Neural progenitor cell (in vitro differentiated cells): ENCODE results near the gene RHCE. TPM values are rescaled to one million over a fixed set of nuclear protein-coding genes. Genes with fewer than 3 reads are reported as not detected.
"Not testable (repeated sequence)": the region's sequence is repeated elsewhere in the genome, so short reads cannot be mapped to it uniquely, and the experiment has no call there.

Experiments
- DNase-seq: peaks from one replicate; pipeline ENCODE4 v3.0.0-alpha.2; 2016; ENCODE audit warnings: low spot score
- H2AFZ ChIP-seq: fragments of 200-600 bp; sonication (generic); replicated peaks from 2 replicates; pipeline ENCODE4 v1.6.1; 2016; ENCODE audit warnings: antibody characterized with exemption
- H3F3A ChIP-seq: fragments of 200-600 bp; sonication (generic); 2 replicates; pipeline ENCODE4 v1.6.1; 2016; ENCODE audit warnings: antibody characterized with exemption, low read depth
- H3K27ac ChIP-seq: fragments of 200-600 bp; sonication (generic); 2 replicates; pipeline ENCODE4 v1.5.1; 2016; ENCODE audit warnings: mild to moderate bottlenecking
- H3K27me3 ChIP-seq: fragments of 200-600 bp; sonication (generic); 2 replicates; pipeline ENCODE4 v1.6.1; 2016; ENCODE audit warnings: mild to moderate bottlenecking, moderate library complexity
- H3K36me3 ChIP-seq: fragments of 200-600 bp; sonication (generic); 2 replicates; pipeline ENCODE4 v1.5.1; 2016
- H3K4me1 ChIP-seq: fragments of 200-600 bp; sonication (generic); 2 replicates; pipeline ENCODE4 v1.6.1; 2016; ENCODE audit warnings: mixed run types
- H3K4me2 ChIP-seq: fragments of 200-600 bp; sonication (generic); 2 replicates; pipeline ENCODE4 v1.6.1; 2016
- H3K4me3 ChIP-seq: fragments of 200-600 bp; sonication (generic); 2 replicates; pipeline ENCODE4 v1.5.1; 2016
- H3K79me2 ChIP-seq: fragments of 200-600 bp; sonication (generic); 2 replicates; pipeline ENCODE4 v1.6.1; 2016; ENCODE audit warnings: low read depth
- H3K9ac ChIP-seq: fragments of 200-600 bp; sonication (generic); 2 replicates; pipeline ENCODE4 v1.6.1; 2016
- H3K9me3 ChIP-seq: fragments of 200-600 bp; sonication (generic); 2 replicates; pipeline ENCODE4 v1.5.1; 2016; ENCODE audit warnings: low read depth
- H4K20me1 ChIP-seq: fragments of 200-600 bp; sonication (generic); 2 replicates; pipeline ENCODE4 v1.6.1; 2016; ENCODE audit warnings: low read depth
- H3K27ac Mint-ChIP-seq: 3 replicates; pipeline ENCODE4 v1.8.0; 2021; ENCODE audit warnings: mixed read lengths
- H3K27me3 Mint-ChIP-seq: 2 replicates; pipeline ENCODE4 v1.8.0; 2022; ENCODE audit warnings: low read depth, mild to moderate bottlenecking, inconsistent platforms, moderate library complexity, mixed read lengths; ENCODE audit not compliant: insufficient read depth
- H3K36me3 Mint-ChIP-seq: 3 replicates; pipeline ENCODE4 v1.8.0; 2021; ENCODE audit warnings: mixed read lengths
- H3K4me1 Mint-ChIP-seq: 3 replicates; pipeline ENCODE4 v1.8.0; 2021; ENCODE audit warnings: mixed read lengths
- H3K4me3 Mint-ChIP-seq: 3 replicates; pipeline ENCODE4 v1.8.0; 2021; ENCODE audit warnings: mild to moderate bottlenecking, moderate library complexity, mixed read lengths
- H3K9me3 Mint-ChIP-seq: 3 replicates; pipeline ENCODE4 v1.8.0; 2020; ENCODE audit warnings: mixed read lengths
- EZH2 ChIP-seq: fragments of 200-600 bp; sonication (generic); IDR thresholded peaks from 2 replicates; pipeline ENCODE4 v1.6.1; 2017; ENCODE audit warnings: antibody characterized with exemption, mild to moderate bottlenecking, moderate library complexity
- EZH2phosphoT487 ChIP-seq: fragments of 200-600 bp; sonication (generic); IDR thresholded peaks from 2 replicates; pipeline ENCODE4 v1.6.1; 2017; ENCODE audit warnings: antibody characterized with exemption
- total RNA-seq: library from RNA; depleted of rRNA; stranded (reverse); fragments of >200 nt; gene quantifications from 2 replicates; pipeline ENCODE4 v1.2.3, GENCODE V29; 2015; ENCODE audit warnings: low replicate concordance
- TF ChIP-seq, protein P1 (sequence below): fragments of 200-600 bp; sonication (generic); IDR thresholded peaks from 2 replicates; pipeline ENCODE4 v1.5.1; 2017; ENCODE audit warnings: antibody characterized with exemption, mild to moderate bottlenecking

The RHCE gene
- total RNA-seq, 1 donor from 2014 or later = 0.43 TPM

DNA sequence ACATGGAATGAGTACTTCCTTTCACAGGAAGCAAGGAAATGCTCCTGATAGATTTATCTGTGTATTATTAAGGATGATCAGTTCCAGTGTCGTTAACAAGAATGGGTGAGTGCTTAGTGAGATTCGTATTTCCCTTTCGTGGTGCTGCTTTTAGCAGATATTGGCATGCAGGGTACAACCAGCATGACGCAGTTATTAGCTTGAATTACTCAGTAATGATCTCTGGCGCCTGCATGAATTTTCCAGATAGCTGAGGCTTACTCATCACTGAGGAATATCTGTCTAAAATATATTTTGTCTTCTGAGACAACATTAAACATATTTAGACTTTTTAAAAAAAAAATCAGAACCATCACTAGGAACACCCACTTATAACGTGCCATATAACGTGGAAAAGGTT lies 48.9 kb downstream of the RHCE start:
- not testable (repeated sequence) for DNase-seq

DNA sequence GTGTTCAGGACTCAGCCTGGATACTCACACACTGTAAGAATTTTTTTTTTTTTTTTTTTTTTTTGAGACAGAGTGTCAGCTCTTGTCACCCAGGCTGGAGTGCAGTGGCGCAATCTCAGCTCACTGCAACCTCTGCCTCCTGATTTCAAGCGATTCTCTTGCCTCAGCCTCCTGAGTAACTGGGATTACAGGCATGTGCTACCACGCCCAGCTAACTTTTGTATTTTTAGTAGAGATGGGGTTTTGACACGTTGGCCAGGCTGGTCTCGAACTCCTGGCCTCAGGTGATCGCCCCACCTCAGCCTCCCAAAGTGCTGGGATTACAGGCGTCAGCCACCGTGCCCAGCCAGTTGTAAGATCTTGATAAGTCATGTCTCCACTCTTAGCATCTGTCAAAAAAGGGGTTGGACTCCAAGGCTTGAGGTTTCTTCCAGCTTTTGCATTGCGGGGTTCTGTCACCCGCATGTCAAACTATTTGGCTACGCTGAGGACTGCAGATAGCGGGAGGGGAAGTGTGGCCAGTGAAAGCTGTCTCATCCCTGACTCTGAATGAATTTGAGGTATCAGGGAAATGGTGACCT lies 50.8 kb downstream of the RHCE start:
- not testable (repeated sequence) for H3K27ac Mint-ChIP-seq, H3K9ac ChIP-seq, H3F3A ChIP-seq, H3K9me3 ChIP-seq, H3K27me3 Mint-ChIP-seq, H3K27me3 ChIP-seq, H3K4me1 ChIP-seq, H3K36me3 ChIP-seq, DNase-seq, H4K20me1 ChIP-seq, H3K4me3 Mint-ChIP-seq, H3K4me1 Mint-ChIP-seq, H3K27ac ChIP-seq, H3K79me2 ChIP-seq, H3K4me2 ChIP-seq, H3K36me3 Mint-ChIP-seq, H3K4me3 ChIP-seq, H2AFZ ChIP-seq, H3K9me3 Mint-ChIP-seq

More for the DNA sequence above, 48.9 kb downstream of the RHCE start:
- not testable (repeated sequence) for H3K4me3 Mint-ChIP-seq, H3K4me1 ChIP-seq, H2AFZ ChIP-seq, H3K36me3 Mint-ChIP-seq, H3K79me2 ChIP-seq, H3K9me3 Mint-ChIP-seq, H3K9ac ChIP-seq, H3K4me2 ChIP-seq, H3K27ac ChIP-seq, H3K27ac Mint-ChIP-seq, H3K4me3 ChIP-seq, H3K4me1 Mint-ChIP-seq, H3K27me3 ChIP-seq, H3F3A ChIP-seq, H3K27me3 Mint-ChIP-seq, H3K9me3 ChIP-seq, H3K36me3 ChIP-seq, H4K20me1 ChIP-seq

DNA sequence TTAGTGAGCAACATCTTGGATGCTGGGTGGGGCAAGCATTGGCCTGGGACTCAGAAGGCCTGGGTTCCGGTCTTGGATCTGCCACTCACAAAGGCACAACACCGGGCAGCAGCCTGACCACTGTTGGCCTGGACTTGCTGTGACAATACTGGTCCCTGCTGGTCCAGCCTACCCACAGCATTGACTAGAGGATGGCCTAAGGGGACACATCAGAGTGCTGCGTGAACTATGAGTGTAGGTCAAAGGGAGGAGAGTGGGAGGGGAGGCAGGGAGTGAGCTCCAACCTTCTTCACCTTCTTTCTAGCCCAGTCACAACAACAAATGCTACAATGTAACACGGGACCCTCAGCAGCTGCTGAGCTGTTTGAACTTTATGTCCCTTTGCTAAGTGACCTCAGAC lies 51.4 kb downstream of the RHCE start:
- Histone ChIP-seq H3K4me2 (no peak overlapping the region), H3K9ac (no peak overlapping the region), H4K20me1 (no peaks in the 10 kb centered on the region), H3F3A (no peaks in the 10 kb centered on the region), H2AFZ (no peak overlapping the region), H3K36me3 (no peaks in the 10 kb centered on the region), H3K4me1 (no peaks in the 10 kb centered on the region), H3K4me3 (no peak overlapping the region), H3K27ac (no peak overlapping the region), H3K9me3 (no peaks in the 10 kb centered on the region), H3K79me2 (no peaks in the 10 kb centered on the region), H3K27me3 (no peaks in the 10 kb centered on the region)
- Mint-ChIP-seq H3K4me1 (no peaks in the 10 kb centered on the region), H3K27ac (no peak overlapping the region), H3K4me3 (no peak overlapping the region), H3K36me3 (no peaks in the 10 kb centered on the region), H3K9me3 (no peaks in the 10 kb centered on the region), H3K27me3 (no peaks in the 10 kb centered on the region)
- TF ChIP-seq, protein P1, sequence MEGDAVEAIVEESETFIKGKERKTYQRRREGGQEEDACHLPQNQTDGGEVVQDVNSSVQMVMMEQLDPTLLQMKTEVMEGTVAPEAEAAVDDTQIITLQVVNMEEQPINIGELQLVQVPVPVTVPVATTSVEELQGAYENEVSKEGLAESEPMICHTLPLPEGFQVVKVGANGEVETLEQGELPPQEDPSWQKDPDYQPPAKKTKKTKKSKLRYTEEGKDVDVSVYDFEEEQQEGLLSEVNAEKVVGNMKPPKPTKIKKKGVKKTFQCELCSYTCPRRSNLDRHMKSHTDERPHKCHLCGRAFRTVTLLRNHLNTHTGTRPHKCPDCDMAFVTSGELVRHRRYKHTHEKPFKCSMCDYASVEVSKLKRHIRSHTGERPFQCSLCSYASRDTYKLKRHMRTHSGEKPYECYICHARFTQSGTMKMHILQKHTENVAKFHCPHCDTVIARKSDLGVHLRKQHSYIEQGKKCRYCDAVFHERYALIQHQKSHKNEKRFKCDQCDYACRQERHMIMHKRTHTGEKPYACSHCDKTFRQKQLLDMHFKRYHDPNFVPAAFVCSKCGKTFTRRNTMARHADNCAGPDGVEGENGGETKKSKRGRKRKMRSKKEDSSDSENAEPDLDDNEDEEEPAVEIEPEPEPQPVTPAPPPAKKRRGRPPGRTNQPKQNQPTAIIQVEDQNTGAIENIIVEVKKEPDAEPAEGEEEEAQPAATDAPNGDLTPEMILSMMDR = no peak
- TF ChIP-seq EZH2 = no peak
- TF ChIP-seq EZH2phosphoT487 = no peak
- DNase-seq = no peak

DNA sequence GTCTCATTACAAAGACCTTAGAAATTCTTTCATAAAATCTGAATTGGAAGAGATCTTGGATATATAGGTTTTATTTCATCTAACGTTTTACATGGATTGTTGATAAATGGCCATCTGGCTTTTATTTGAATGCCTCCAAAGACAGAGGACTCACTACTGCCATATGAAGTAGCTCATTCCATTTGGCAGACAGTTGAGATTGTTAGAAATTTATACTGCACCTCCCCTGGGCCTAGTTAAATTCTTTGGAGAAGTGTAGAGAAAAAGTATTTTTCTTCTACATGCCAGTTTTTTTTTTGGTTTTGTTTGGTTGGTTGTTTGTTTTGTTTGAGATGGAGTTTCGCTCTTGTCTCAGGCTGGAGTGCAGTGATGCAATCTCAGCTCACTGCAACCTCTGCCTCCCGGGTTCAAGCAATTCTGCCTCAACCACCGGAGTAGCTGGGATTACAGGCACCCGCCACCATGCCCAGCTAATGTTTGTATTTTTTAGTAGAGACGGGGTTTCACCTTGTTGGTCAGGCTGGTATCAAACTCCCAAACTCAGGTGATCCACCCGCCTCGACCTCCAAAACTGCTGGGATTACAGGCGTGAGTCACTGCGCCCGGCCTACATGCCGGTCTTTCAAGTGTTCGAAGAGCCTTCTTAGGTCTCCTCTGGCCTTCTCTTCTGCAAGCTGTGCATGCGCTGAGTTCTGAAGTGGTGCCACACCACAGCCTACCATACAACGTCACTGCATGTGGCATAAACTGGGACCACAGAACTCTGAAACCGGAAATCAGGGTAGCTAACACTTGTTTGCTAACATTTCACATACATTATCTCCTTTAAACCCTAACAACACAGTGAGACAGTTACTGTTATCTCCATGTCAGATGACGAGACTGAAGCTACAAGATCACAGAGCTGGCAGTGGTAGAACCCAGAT lies 57.7 kb downstream of the RHCE start:
- DNase-seq, H3K27me3 ChIP-seq, H3K27ac ChIP-seq, H3K9me3 ChIP-seq, H3K4me2 ChIP-seq, H3K4me3 Mint-ChIP-seq, H3K27ac Mint-ChIP-seq, H3K4me1 ChIP-seq, H3K4me3 ChIP-seq, H3K79me2 ChIP-seq, H3K27me3 Mint-ChIP-seq, H4K20me1 ChIP-seq, H3K36me3 ChIP-seq, H3K9me3 Mint-ChIP-seq, H2AFZ ChIP-seq, H3F3A ChIP-seq, H3K4me1 Mint-ChIP-seq, H3K9ac ChIP-seq: not testable (repeated sequence)
- H3K36me3 Mint-ChIP-seq = peaks cover 15% of the 10 kb centered on the region
